Measurements from ENCODE around the gene FPR2. TPM values are rescaled to one million over a fixed set of nuclear protein-coding genes. Genes with fewer than 3 reads are reported as not detected.

The FPR2 gene
- total and polyA plus RNA-seq, 4 donors, result 0.15 to 4.1 (median 2.4) TPM

GRCh38 chr19:51716925-51717324 is 44.1 kb upstream of the FPR2 start:
- Histone ChIP-seq H3K4me3 (ENCODE audit: low read depth in 1 of 3, low read length in 3 of 3) (no peak overlapping the region), H3K4me1 (ENCODE audit: control insufficient read depth in 4 of 4, insufficient read depth in 4 of 4, low read length in 3 of 4) (peaks cover 0 to 4% (median 0%) of the 10 kb centered on the region in 4 donors), H3K27me3 (ENCODE audit: control insufficient read depth in 4 of 4, insufficient read depth in 4 of 4, low read length in 3 of 4) (peaks cover 0 to 3% (median 3%) of the 10 kb centered on the region in 4 donors), H3K36me3 (ENCODE audit: control insufficient read depth in 4 of 4, insufficient read depth in 3 of 4, low read depth in 1 of 4, low read length in 3 of 4) (no peaks in the 10 kb centered on the region), H3K27ac (ENCODE audit: low read depth in 1 of 2, low read length in 2 of 2) (no peak overlapping the region), H3K9ac (ENCODE audit: low read depth in 1 of 2, low read length in 2 of 2) (no peak overlapping the region), H3K9me3 (ENCODE audit: control insufficient read depth in 4 of 4, low read length in 3 of 4) (peaks cover 0 to 5% (median under 1%) of the 10 kb centered on the region in 4 donors)
- no peak for DNase-seq (ENCODE audit: low spot score)
- 75% methylated on average over 11 of the region's 11 CpGs for WGBS
- TF ChIP-seq FOXA2 (IDR thresholded peaks at IDR 0.05), result no peak
- no peak for TF ChIP-seq SP1 (IDR thresholded peaks at IDR 0.05)
- TF ChIP-seq YY1 (IDR thresholded peaks at IDR 0.05), result no peak

- DNase-seq (ENCODE audit: low spot score), result no peak
- TF ChIP-seq RAD21 (IDR thresholded peaks at IDR 0.05) (no peak), GABPA (IDR thresholded peaks at IDR 0.05 in 1 of 2, conservative IDR thresholded peaks at IDR 0.05 in 1 of 2) (no peak), NR2F2 (IDR thresholded peaks at IDR 0.05) (no peak), HNF4A (conservative IDR thresholded peaks at IDR 0.05) (no peak), JUND (IDR thresholded peaks at IDR 0.05) (no peak), SP1 (IDR thresholded peaks at IDR 0.05) (no peak), EGR1 (IDR thresholded peaks at IDR 0.05; ENCODE audit: low read depth in 2 of 2) (no peak), HNF4G (IDR thresholded peaks at IDR 0.05) (no peak), FOXA1 (IDR thresholded peaks at IDR 0.05) (no peak), FOXA2 (IDR thresholded peaks at IDR 0.05) (no peak), TAF1 (conservative IDR thresholded peaks at IDR 0.05) (no peak), RXRA (IDR thresholded peaks at IDR 0.05) (no peak), YY1 (IDR thresholded peaks at IDR 0.05) (no peak)
- TF ChIP-seq, protein P1, sequence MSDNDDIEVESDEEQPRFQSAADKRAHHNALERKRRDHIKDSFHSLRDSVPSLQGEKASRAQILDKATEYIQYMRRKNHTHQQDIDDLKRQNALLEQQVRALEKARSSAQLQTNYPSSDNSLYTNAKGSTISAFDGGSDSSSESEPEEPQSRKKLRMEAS (IDR thresholded peaks at IDR 0.05), result no peak
- TF ChIP-seq, protein P2, sequence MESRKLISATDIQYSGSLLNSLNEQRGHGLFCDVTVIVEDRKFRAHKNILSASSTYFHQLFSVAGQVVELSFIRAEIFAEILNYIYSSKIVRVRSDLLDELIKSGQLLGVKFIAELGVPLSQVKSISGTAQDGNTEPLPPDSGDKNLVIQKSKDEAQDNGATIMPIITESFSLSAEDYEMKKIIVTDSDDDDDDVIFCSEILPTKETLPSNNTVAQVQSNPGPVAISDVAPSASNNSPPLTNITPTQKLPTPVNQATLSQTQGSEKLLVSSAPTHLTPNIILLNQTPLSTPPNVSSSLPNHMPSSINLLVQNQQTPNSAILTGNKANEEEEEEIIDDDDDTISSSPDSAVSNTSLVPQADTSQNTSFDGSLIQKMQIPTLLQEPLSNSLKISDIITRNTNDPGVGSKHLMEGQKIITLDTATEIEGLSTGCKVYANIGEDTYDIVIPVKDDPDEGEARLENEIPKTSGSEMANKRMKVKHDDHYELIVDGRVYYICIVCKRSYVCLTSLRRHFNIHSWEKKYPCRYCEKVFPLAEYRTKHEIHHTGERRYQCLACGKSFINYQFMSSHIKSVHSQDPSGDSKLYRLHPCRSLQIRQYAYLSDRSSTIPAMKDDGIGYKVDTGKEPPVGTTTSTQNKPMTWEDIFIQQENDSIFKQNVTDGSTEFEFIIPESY (IDR thresholded peaks at IDR 0.05), result no peak
- TF ChIP-seq, protein P3, sequence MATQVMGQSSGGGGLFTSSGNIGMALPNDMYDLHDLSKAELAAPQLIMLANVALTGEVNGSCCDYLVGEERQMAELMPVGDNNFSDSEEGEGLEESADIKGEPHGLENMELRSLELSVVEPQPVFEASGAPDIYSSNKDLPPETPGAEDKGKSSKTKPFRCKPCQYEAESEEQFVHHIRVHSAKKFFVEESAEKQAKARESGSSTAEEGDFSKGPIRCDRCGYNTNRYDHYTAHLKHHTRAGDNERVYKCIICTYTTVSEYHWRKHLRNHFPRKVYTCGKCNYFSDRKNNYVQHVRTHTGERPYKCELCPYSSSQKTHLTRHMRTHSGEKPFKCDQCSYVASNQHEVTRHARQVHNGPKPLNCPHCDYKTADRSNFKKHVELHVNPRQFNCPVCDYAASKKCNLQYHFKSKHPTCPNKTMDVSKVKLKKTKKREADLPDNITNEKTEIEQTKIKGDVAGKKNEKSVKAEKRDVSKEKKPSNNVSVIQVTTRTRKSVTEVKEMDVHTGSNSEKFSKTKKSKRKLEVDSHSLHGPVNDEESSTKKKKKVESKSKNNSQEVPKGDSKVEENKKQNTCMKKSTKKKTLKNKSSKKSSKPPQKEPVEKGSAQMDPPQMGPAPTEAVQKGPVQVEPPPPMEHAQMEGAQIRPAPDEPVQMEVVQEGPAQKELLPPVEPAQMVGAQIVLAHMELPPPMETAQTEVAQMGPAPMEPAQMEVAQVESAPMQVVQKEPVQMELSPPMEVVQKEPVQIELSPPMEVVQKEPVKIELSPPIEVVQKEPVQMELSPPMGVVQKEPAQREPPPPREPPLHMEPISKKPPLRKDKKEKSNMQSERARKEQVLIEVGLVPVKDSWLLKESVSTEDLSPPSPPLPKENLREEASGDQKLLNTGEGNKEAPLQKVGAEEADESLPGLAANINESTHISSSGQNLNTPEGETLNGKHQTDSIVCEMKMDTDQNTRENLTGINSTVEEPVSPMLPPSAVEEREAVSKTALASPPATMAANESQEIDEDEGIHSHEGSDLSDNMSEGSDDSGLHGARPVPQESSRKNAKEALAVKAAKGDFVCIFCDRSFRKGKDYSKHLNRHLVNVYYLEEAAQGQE (IDR thresholded peaks at IDR 0.05), result no peak
- TF ChIP-seq, protein P4, sequence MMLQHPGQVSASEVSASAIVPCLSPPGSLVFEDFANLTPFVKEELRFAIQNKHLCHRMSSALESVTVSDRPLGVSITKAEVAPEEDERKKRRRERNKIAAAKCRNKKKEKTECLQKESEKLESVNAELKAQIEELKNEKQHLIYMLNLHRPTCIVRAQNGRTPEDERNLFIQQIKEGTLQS (IDR thresholded peaks at IDR 0.05), result no peak
- TF ChIP-seq, protein P5, sequence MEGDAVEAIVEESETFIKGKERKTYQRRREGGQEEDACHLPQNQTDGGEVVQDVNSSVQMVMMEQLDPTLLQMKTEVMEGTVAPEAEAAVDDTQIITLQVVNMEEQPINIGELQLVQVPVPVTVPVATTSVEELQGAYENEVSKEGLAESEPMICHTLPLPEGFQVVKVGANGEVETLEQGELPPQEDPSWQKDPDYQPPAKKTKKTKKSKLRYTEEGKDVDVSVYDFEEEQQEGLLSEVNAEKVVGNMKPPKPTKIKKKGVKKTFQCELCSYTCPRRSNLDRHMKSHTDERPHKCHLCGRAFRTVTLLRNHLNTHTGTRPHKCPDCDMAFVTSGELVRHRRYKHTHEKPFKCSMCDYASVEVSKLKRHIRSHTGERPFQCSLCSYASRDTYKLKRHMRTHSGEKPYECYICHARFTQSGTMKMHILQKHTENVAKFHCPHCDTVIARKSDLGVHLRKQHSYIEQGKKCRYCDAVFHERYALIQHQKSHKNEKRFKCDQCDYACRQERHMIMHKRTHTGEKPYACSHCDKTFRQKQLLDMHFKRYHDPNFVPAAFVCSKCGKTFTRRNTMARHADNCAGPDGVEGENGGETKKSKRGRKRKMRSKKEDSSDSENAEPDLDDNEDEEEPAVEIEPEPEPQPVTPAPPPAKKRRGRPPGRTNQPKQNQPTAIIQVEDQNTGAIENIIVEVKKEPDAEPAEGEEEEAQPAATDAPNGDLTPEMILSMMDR (IDR thresholded peaks at IDR 0.05; ENCODE audit: low read depth, low read length, missing input control), result no peak
- peaks cover 0 to 4% (median 0%) of the 10 kb centered on the region in 4 donors for H3K4me1 ChIP-seq (ENCODE audit: control insufficient read depth in 4 of 4, insufficient read depth in 4 of 4, low read length in 3 of 4)
- H3K4me3 ChIP-seq (ENCODE audit: low read depth in 1 of 3, low read length in 3 of 3), result peak overlapping the region in 1 of 3 donors; percentile 12
- no peaks in the 10 kb centered on the region for H3K36me3 ChIP-seq (ENCODE audit: control insufficient read depth in 4 of 4, insufficient read depth in 3 of 4, low read depth in 1 of 4, low read length in 3 of 4)
- H3K9me3 ChIP-seq (ENCODE audit: control insufficient read depth in 4 of 4, low read length in 3 of 4), result peaks cover 0 to 7% (median 2%) of the 10 kb centered on the region in 4 donors
- H3K9ac ChIP-seq (ENCODE audit: low read depth in 1 of 2, low read length in 2 of 2), result no peak overlapping the region
- H3K27ac ChIP-seq (ENCODE audit: low read depth in 1 of 2, low read length in 2 of 2), result no peak overlapping the region
- 9% methylated on average over 83 of the region's 83 CpGs for WGBS
- H3K27me3 ChIP-seq (ENCODE audit: control insufficient read depth in 4 of 4, insufficient read depth in 4 of 4, low read length in 3 of 4), result peaks cover 0 to 10% (median 3%) of the 10 kb centered on the region in 4 donors
Measured at GRCh38 chr19:51719251-51719988, 41.6 kb upstream of the FPR2 start.
